H1 (cell line): ENCODE data around the gene PDGFRA. TPM values are rescaled to one million over a fixed set of nuclear protein-coding genes. Genes with fewer than 3 reads are reported as not detected.

Experiments used
- CTCF ChIA-PET: fragments of 300-600 bp; sonication (Branson Sonifier 250); formaldehyde crosslinking; loops from one replicate; lab custom pipeline; 2021; ENCODE audit not compliant: partially characterized antibody; lab: Charles Lee
- POLR2A ChIA-PET: fragments of 300-600 bp; sonication (Branson Sonifier 250); formaldehyde crosslinking; loops from one replicate; lab custom pipeline; 2021; ENCODE audit warnings: inconsistent platforms; ENCODE audit not compliant: partially characterized antibody; lab: Charles Lee
- DNase-seq, 2 experiments: peaks; one replicate each; pipeline versions ENCODE4 v3.0.0 to v3.0.0-alpha.2; 2010 to 2022; ENCODE audit warnings: low spot score in 2 of 2, low read depth in 1 of 2, mixed read lengths in 1 of 2
- FAIRE-seq: peaks from 2 replicates; lab custom pipeline; 2011; peaks lifted over from hg19 to GRCh38; lab: Jason Lieb, UNC
- H2AFZ ChIP-seq: 2 replicates; pipeline ENCODE4 v1.8.1; 2012; ENCODE audit warnings: low read length, inconsistent platforms
- H2AK5ac ChIP-seq: 2 replicates; pipeline ENCODE4 v1.6.1; 2013; ENCODE audit warnings: low read depth, low read length
- H2BK120ac ChIP-seq: replicated peaks from 2 replicates; pipeline ENCODE3; 2013; ENCODE audit warnings: low read depth, low read length, inconsistent platforms
- H2BK12ac ChIP-seq: 2 replicates; pipeline ENCODE4 v1.6.1; 2013; ENCODE audit warnings: low read depth, low read length
- H2BK15ac ChIP-seq: 2 replicates; pipeline ENCODE4 v1.6.1; 2013; ENCODE audit warnings: low read length
- H2BK20ac ChIP-seq: 2 replicates; pipeline ENCODE4 v1.6.1; 2013; ENCODE audit warnings: low read length
- H2BK5ac ChIP-seq: 2 replicates; pipeline ENCODE4 v1.6.1; 2013; ENCODE audit warnings: low read depth, low read length
- H3K14ac ChIP-seq: 2 replicates; pipeline ENCODE4 v1.6.1; 2013; ENCODE audit warnings: inconsistent platforms; ENCODE audit not compliant: insufficient read length
- H3K18ac ChIP-seq: 2 replicates; pipeline ENCODE4 v1.6.1; 2013; ENCODE audit warnings: low read length; ENCODE audit errors: extremely low read depth
- H3K23ac ChIP-seq: 2 replicates; pipeline ENCODE4 v1.6.1; 2013; ENCODE audit warnings: inconsistent platforms; ENCODE audit not compliant: insufficient read length
- H3K23me2 ChIP-seq: 2 replicates; pipeline ENCODE4 v1.6.1; 2013; ENCODE audit warnings: low read depth, low read length
- H3K27ac ChIP-seq: 2 replicates; pipeline ENCODE4 v1.6.1; 2011; ENCODE audit warnings: low read depth, low read length, inconsistent platforms
- H3K27me3 ChIP-seq, 4 experiments: replicated peaks in 1 of 4; 1 replicate in 1 of 4; 2 replicates in 3 of 4; pipeline versions ENCODE4 v1.6.1 to v1.8.1; 2011 to 2013; ENCODE audit warnings: low read length in 3 of 4, mild to moderate bottlenecking in 3 of 4, inconsistent platforms in 2 of 4, mixed read lengths in 2 of 4, moderate library complexity in 1 of 4; ENCODE audit not compliant: control insufficient read depth in 3 of 4, insufficient read depth in 3 of 4; ENCODE audit errors: extremely low read depth in 1 of 4
- H3K36me3 ChIP-seq, 4 experiments: 2 replicates each; pipeline versions ENCODE4 v1.6.1 to v1.8.1; 2011 to 2013; ENCODE audit warnings: mild to moderate bottlenecking in 4 of 4, low read length in 3 of 4, moderate library complexity in 2 of 4, control low read depth in 1 of 4, inconsistent platforms in 1 of 4; ENCODE audit not compliant: insufficient read depth in 4 of 4, control insufficient read depth in 2 of 4
- H3K4ac ChIP-seq: replicated peaks from 2 replicates; pipeline ENCODE3; 2013; ENCODE audit warnings: low read length, low read depth, mixed read lengths, inconsistent platforms; ENCODE audit not compliant: insufficient read length
- H3K4me1 ChIP-seq, 4 experiments: replicated peaks in 1 of 4; 1 replicate in 1 of 4; 2 replicates in 3 of 4; pipeline versions ENCODE4 v1.6.1 to v1.8.1; 2011 to 2013; ENCODE audit warnings: low read length in 3 of 4, inconsistent platforms in 2 of 4, mixed read lengths in 1 of 4; ENCODE audit not compliant: insufficient read depth in 4 of 4, control insufficient read depth in 3 of 4
- H3K4me2 ChIP-seq, 2 experiments: 2 replicates each; pipeline versions ENCODE4 v1.6.1 to v1.8.1; 2011 to 2013; ENCODE audit warnings: low read depth in 2 of 2, low read length in 2 of 2, control low read depth in 1 of 2, inconsistent platforms in 1 of 2, mild to moderate bottlenecking in 1 of 2; ENCODE audit not compliant: insufficient read depth in 1 of 2
- H3K4me3 ChIP-seq, 4 experiments: fragments of 200-600, 300-600 bp in 1 of 4; sonication (generic), shearing (Covaris generic), sonication (Bioruptor Twin) in 1 of 4; 2 replicates each; pipeline versions ENCODE4 v1.5.1 to v1.8.1; 2011 to 2016; ENCODE audit warnings: low read length in 4 of 4, low read depth in 3 of 4, control low read depth in 2 of 4, inconsistent platforms in 2 of 4, mild to moderate bottlenecking in 2 of 4, mixed read lengths in 1 of 4, moderate library complexity in 1 of 4; ENCODE audit not compliant: insufficient read depth in 2 of 4; ENCODE audit errors: extremely low read depth in 1 of 4
- H3K56ac ChIP-seq: replicated peaks from 2 replicates; pipeline ENCODE3; 2013; ENCODE audit warnings: low read depth, mild to moderate bottlenecking, mixed read lengths, low read length, inconsistent platforms; ENCODE audit not compliant: insufficient read length
- H3K79me1 ChIP-seq: 2 replicates; pipeline ENCODE4 v1.6.1; 2013; ENCODE audit warnings: low read depth, low read length, control low read depth
- H3K79me2 ChIP-seq, 2 experiments: 2 replicates each; pipeline versions ENCODE4 v1.6.1 to v1.8.1; 2012 to 2013; ENCODE audit warnings: low read length in 2 of 2, mild to moderate bottlenecking in 2 of 2, inconsistent platforms in 1 of 2; ENCODE audit not compliant: insufficient read depth in 2 of 2, control insufficient read depth in 1 of 2
- H3K9ac ChIP-seq, 4 experiments: replicated peaks in 1 of 4; 1 replicate in 1 of 4; 2 replicates in 3 of 4; pipeline versions ENCODE4 v1.6.1 to v1.8.1; 2011 to 2013; ENCODE audit warnings: low read depth in 3 of 4, low read length in 3 of 4, control low read depth in 2 of 4, mild to moderate bottlenecking in 2 of 4, moderate library complexity in 2 of 4, inconsistent platforms in 1 of 4; ENCODE audit errors: extremely low read depth in 1 of 4
- H3K9me3 ChIP-seq, 2 experiments: 2 replicates each; pipeline versions ENCODE4 v1.6.1 to v1.8.1; 2012 to 2013; ENCODE audit warnings: mild to moderate bottlenecking in 2 of 2, moderate library complexity in 2 of 2, control low read depth in 1 of 2, inconsistent platforms in 1 of 2, low read depth in 1 of 2, low read length in 1 of 2, mixed read lengths in 1 of 2; ENCODE audit not compliant: insufficient read depth in 2 of 2
- H4K20me1 ChIP-seq, 2 experiments: replicated peaks in 1 of 2; 2 replicates each; pipeline versions ENCODE3 to v1.8.1; 2011 to 2013; ENCODE audit warnings: inconsistent platforms in 2 of 2, low read length in 2 of 2, mild to moderate bottlenecking in 1 of 2; ENCODE audit not compliant: insufficient read depth in 2 of 2, control insufficient read depth in 1 of 2
- H4K5ac ChIP-seq: 2 replicates; pipeline ENCODE4 v1.6.1; 2013; ENCODE audit warnings: low read length, low read depth, mixed read lengths, inconsistent platforms; ENCODE audit not compliant: insufficient read length
- H4K8ac ChIP-seq: 2 replicates; pipeline ENCODE4 v1.8.0; 2013; ENCODE audit warnings: mild to moderate bottlenecking, moderate library complexity, low read length, inconsistent platforms; ENCODE audit not compliant: insufficient read depth; ENCODE audit errors: extremely low read depth
- H4K91ac ChIP-seq: replicated peaks from 2 replicates; pipeline ENCODE3; 2013; ENCODE audit warnings: low read length, mixed read lengths, inconsistent platforms; ENCODE audit not compliant: insufficient read length
- CBX5 ChIP-seq: fragments of 300-800, 300-1000 bp; sonication (generic); IDR thresholded peaks from 2 replicates; pipeline ENCODE4 v1.7.1; 2016; ENCODE audit warnings: antibody characterized with exemption, low read length, low read depth
- CEBPB ChIP-seq: IDR thresholded peaks from 2 replicates; pipeline ENCODE4 v1.6.1; 2012; ENCODE audit warnings: low read depth, low read length
- CREB1 ChIP-seq: IDR thresholded peaks from 2 replicates; pipeline ENCODE4 v1.6.1; 2012; ENCODE audit warnings: inconsistent platforms
- HDAC2 ChIP-seq, 2 experiments: fragments of 300-600 bp in 1 of 2; sonication (generic) in 1 of 2; IDR thresholded peaks; 2 replicates each; pipeline ENCODE4 v1.6.1; 2011 to 2012; ENCODE audit warnings: low read depth in 2 of 2, low read length in 2 of 2, mild to moderate bottlenecking in 2 of 2, moderate library complexity in 2 of 2, borderline replicate concordance in 1 of 2, inconsistent platforms in 1 of 2
- POLR2A ChIP-seq, 2 experiments: IDR thresholded peaks; 1 replicate in 1 of 2; 2 replicates in 1 of 2; pipeline ENCODE4 v1.6.1; 2011; ENCODE audit warnings: low read depth in 2 of 2, low read length in 2 of 2, mild to moderate bottlenecking in 2 of 2; ENCODE audit errors: control extremely low read depth in 1 of 2
- RXRA ChIP-seq: IDR thresholded peaks from 2 replicates; pipeline ENCODE4 v1.6.1; 2011; ENCODE audit warnings: low read depth, mild to moderate bottlenecking, low read length, moderate library complexity; ENCODE audit not compliant: insufficient read depth
- WGBS, 2 experiments: shearing (Covaris generic) in 1 of 2; methylation state at CpG; one replicate each; pipeline versions ENCODE4 v1.1.6 to v1.1.7; 2013 to 2015; ENCODE audit warnings: low lambda C conversion rate in 2 of 2, mixed read lengths in 2 of 2, inconsistent platforms in 1 of 2, low coverage in 1 of 2, missing lambda C conversion rate in 1 of 2; ENCODE audit not compliant: insufficient replicate concordance in 2 of 2, insufficient coverage in 1 of 2, insufficient read length in 1 of 2; ENCODE audit errors: extremely low coverage in 1 of 2, missing lambda C conversion rate in 1 of 2; 5-methylcytosine and 5-hydroxymethylcytosine counted together
- polyA plus RNA-seq, 7 experiments: library from polyadenylated mRNA; depleted of rRNA in 3 of 7; stranded (reverse) in 5 of 7; unstranded in 2 of 7; fragments of >200 nt in 5 of 7; fragments of 200-250 nt in 2 of 7; gene quantifications; 1 replicate in 5 of 7; 2 replicates in 1 of 7; 4 replicates in 1 of 7; pipeline versions ENCODE4 v1.2.1 to v1.2.3, GENCODE V29; 2011 to 2013; ENCODE audit warnings: missing spikeins in 2 of 7, mixed read lengths in 2 of 7
- total RNA-seq: library from RNA; stranded (reverse); fragmentation: NEBNext Ultra II Directional; extraction: Animal tissue kit (Norgen Biotek cat#: 25700); gene quantifications from 2 replicates; pipeline ENCODE4 v1.2.1, GENCODE V29; 2021

The PDGFRA gene
- total and polyA plus RNA-seq, 2 of the 8 experiments (the other 6 are each of a cell fraction or from before 2014, with no cell fraction given) = 1.4 to 3.4 TPM

GRCh38 chr4:54234497-54235205 is 5.6 kb downstream of the PDGFRA start:
- no peak overlapping the region for H3K4ac ChIP-seq
- H3K56ac ChIP-seq = no peak overlapping the region
- no peak overlapping the region for H2BK15ac ChIP-seq
- no peak for DNase-seq
- H4K20me1 ChIP-seq = peaks cover 5 to 7% of the 10 kb centered on the region in 2 experiments
- H3K27me3 ChIP-seq = peaks cover 28 to 42% (median 39%) of the 10 kb centered on the region in 4 experiments
- peaks cover 0 to 18% (median 13%) of the 10 kb centered on the region in 4 experiments; a peak in 5 of 7 replicates for H3K4me1 ChIP-seq
- POLR2A ChIA-PET = interaction anchor here (0.9 kb wide), 1 partner anchor 126 kb away, joined by 4 read pairs; no protein-coding TSS in a partner anchor
- no peak overlapping the region; a peak in 1 of 4 replicates for H3K4me2 ChIP-seq
- H4K8ac ChIP-seq = no peak overlapping the region
- FAIRE-seq = no peak
- TF ChIP-seq POLR2A (IDR thresholded peaks at IDR 0.05; ENCODE audit: control extremely low read depth in 1 of 2, low read depth in 2 of 2, low read length in 2 of 2) (no peak), CREB1 (no peak), CBX5 (no peak), RXRA (no peak), HDAC2 (IDR thresholded peaks at IDR 0.05; ENCODE audit: borderline replicate concordance in 1 of 2, low read depth in 2 of 2, low read length in 2 of 2) (no peak), CEBPB (no peak)
- TF ChIP-seq, all 59 proteins: peak for 0
- Histone ChIP-seq H3K9me3 (peaks cover 3 to 10% of the 10 kb centered on the region in 2 experiments; a peak in 2 of 4 replicates), H2BK12ac (no peak overlapping the region), H4K91ac (no peak overlapping the region), H3K23me2 (peaks cover 25% of the 10 kb centered on the region; the same call in 1 of the 2 replicates), H3K27ac (no peak overlapping the region), H3K79me2 (no peaks in the 10 kb centered on the region), H2AK5ac (no peak overlapping the region), H2BK120ac (no peak overlapping the region), H4K5ac (no peak overlapping the region), H2BK5ac (no peak overlapping the region), H3K14ac (no peak overlapping the region), H2AFZ (no peak overlapping the region), H3K18ac (no peak overlapping the region), H3K36me3 (no peaks in the 10 kb centered on the region), H3K23ac (no peak overlapping the region), H3K4me3 (peak overlapping the region in 1 of 4 experiments; percentile 85; a peak in 1 of 8 replicates), H3K79me1 (no peaks in the 10 kb centered on the region), H2BK20ac (no peak overlapping the region), H3K9ac (no peak overlapping the region)
- 68% methylated on average over 10 of the region's 10 CpGs; no CpG with 5 or more reads in 1 of the 2 experiments for WGBS, 2 experiments
- CTCF ChIA-PET = interaction anchor here (0.6 to 5.3 kb wide), 59 partner anchors 8 to 1999 kb away, joined by 3 to 65 read pairs (median 4); partner anchors contain the start of gene GSX2
